ENCODE measurements around the gene SUCO. TPM values are rescaled to one million over a fixed set of nuclear protein-coding genes. Genes with fewer than 3 reads are reported as not detected.
"Not testable (repeated sequence)": the region's sequence is repeated elsewhere in the genome, so short reads cannot be mapped to it uniquely, and the experiment has no call there.

SUCO gene
- total RNA-seq, 1 donor from 2014 or later: 32.7 TPM

- no peak for DNase-seq
Measured at GRCh38 chr1:172566196-172566997, 33.4 kb downstream of the SUCO start.

- no peak for DNase-seq
Measured at GRCh38 chr1:172567720-172568119, 34.8 kb downstream of the SUCO start.

GRCh38 chr1:172574080-172574479 lies 41.1 kb downstream of the SUCO start:
- no peak for DNase-seq

GRCh38 chr1:172578586-172578985 lies 45.6 kb downstream of the SUCO start:
- DNase-seq: peak; percentile 20

GRCh38 chr1:172581273-172581672 lies 48.3 kb downstream of the SUCO start:
- no peak for DNase-seq

- DNase-seq: peak; percentile 43
Measured at GRCh38 chr1:172581779-172582178, 48.8 kb downstream of the SUCO start.

- DNase-seq: no peak
Measured at GRCh38 chr1:172582889-172583288, 49.9 kb downstream of the SUCO start.

- peak; percentile 60 for DNase-seq
Measured at GRCh38 chr1:172585348-172585747, 52.4 kb downstream of the SUCO start.

- no peak for DNase-seq
Measured at GRCh38 chr1:172585861-172586260, 52.9 kb downstream of the SUCO start.

GRCh38 chr1:172588296-172589291 lies 55.6 kb downstream of the SUCO start:
- peak; percentile 87 for DNase-seq

- DNase-seq: no peak
Measured at GRCh38 chr1:172589553-172589952, 56.6 kb downstream of the SUCO start.

GRCh38 chr1:172591429-172591828 lies 58.5 kb downstream of the SUCO start:
- not testable (repeated sequence) for DNase-seq

- DNase-seq: not testable (repeated sequence)
Measured at GRCh38 chr1:172595066-172595465, 62.1 kb downstream of the SUCO start.

GRCh38 chr1:172596782-172597181 lies 63.8 kb downstream of the SUCO start:
- DNase-seq: not testable (repeated sequence)

- no peak for DNase-seq
Measured at GRCh38 chr1:172599912-172600311, 67.0 kb downstream of the SUCO start.

- DNase-seq: no peak
Measured at GRCh38 chr1:172600615-172601014, 67.7 kb downstream of the SUCO start.

GRCh38 chr1:172601046-172601630 lies 68.2 kb downstream of the SUCO start:
- DNase-seq: no peak

- no peak for DNase-seq
Measured at GRCh38 chr1:172602706-172603105, 69.8 kb downstream of the SUCO start.

- no peak for DNase-seq
Measured at GRCh38 chr1:172603816-172604215, 70.9 kb downstream of the SUCO start.

GRCh38 chr1:172605641-172606040 lies 72.7 kb downstream of the SUCO start:
- DNase-seq: no peak

- DNase-seq: no peak
Measured at GRCh38 chr1:172607145-172607544, 74.2 kb downstream of the SUCO start.

GRCh38 chr1:172608098-172608601 lies 75.2 kb downstream of the SUCO start:
- no peak for DNase-seq

- DNase-seq: peak; percentile 32
Measured at GRCh38 chr1:172609528-172609927, 76.6 kb downstream of the SUCO start.
